Measurements from ENCODE around the gene EAF1.

EAF1 gene

DNA sequence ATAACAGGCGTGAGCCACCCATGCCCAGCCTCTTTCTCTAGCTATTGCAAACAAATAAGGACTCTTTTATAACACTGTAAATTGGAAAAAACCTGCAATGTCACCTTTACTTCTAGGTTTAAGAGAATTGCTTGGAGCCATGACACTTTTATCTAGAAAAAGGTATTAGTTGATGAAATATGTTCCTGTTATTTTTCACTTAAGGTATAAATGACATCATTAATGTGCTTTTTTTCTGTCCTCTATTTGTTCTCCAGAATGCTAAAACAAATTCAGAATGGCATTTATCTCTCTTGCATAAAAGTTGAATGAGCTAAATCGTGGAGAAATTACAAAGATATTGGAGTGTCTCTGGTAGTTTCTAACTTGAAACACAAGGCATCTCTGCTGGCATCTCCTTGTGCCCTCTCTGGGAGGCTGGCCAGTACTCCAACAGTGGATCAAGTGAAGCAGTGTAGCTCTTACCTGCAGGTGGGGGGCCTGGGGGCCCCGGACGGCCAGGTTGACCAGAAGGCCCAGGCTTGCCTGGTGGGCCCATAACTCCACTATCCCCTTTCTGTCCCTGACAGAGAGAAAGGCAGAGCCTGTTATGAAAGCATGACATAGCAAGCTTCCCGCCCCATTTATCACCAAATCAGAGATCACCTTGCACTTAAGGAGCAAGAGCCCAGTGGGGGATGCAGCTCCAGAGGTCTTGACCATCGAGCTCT is 38.6 kb downstream of the EAF1 start:
- TF ChIP-seq, protein P1, sequence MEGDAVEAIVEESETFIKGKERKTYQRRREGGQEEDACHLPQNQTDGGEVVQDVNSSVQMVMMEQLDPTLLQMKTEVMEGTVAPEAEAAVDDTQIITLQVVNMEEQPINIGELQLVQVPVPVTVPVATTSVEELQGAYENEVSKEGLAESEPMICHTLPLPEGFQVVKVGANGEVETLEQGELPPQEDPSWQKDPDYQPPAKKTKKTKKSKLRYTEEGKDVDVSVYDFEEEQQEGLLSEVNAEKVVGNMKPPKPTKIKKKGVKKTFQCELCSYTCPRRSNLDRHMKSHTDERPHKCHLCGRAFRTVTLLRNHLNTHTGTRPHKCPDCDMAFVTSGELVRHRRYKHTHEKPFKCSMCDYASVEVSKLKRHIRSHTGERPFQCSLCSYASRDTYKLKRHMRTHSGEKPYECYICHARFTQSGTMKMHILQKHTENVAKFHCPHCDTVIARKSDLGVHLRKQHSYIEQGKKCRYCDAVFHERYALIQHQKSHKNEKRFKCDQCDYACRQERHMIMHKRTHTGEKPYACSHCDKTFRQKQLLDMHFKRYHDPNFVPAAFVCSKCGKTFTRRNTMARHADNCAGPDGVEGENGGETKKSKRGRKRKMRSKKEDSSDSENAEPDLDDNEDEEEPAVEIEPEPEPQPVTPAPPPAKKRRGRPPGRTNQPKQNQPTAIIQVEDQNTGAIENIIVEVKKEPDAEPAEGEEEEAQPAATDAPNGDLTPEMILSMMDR (IDR thresholded peaks at IDR 0.05; ENCODE audit: control extremely low read depth, extremely low read depth, low read depth, missing control alignments) = no peak

DNA sequence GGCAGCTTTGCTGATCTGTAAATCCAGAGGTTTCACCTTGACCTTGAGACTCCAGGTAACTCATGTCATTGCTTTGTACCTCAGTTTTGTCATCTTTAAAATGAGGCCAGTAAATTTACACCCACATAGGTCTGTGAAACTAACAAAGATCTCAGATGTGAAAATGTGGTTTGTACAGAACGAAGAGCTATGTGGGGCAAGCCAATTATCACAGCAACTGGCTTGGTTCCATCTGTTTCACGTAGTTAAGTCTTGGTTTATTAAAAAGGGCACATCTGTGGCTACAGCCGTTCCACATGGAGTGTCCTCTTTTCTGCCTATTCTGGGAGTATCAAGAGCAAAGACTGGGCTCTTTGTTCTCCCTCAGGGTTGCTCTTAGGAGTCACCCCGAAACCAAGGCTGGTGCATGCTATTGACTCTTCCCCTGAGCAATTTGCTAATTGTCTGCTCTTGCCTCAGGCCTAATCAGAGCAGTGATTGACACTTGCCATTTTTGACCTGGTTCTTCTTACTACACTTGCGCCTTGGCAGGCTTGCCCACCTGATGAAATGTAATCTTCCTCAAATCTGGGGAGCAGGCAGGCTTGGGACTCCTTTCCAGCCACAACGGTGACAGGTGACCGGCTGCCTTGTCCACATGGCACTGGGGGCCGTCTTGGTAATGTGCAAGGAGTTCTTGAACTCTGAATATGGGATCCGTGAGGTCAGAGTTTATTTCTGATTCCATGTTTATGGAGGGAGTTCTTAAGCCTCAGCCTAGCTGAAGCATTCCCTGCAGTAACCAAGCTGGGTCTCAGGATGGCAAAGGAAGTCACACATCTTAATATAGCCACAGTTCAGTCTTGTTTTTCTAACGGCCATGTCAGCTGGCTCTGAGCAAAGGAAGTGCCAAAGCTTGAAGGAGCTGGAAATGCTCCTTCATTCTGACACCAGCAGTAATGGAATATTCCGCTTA is 40.1 kb downstream of the EAF1 start:
- TF ChIP-seq, protein P1 (IDR thresholded peaks at IDR 0.05; ENCODE audit: control extremely low read depth, extremely low read depth, low read depth, missing control alignments) = no peak
- CTCF ChIA-PET = interaction anchor here (1.2 to 2.0 kb wide), 2 partner anchors 62 to 199 kb away, joined by 3 to 5 read pairs; no protein-coding TSS in a partner anchor
- no peak for DNase-seq (ENCODE audit: extremely low spot score)
- POLR2A ChIA-PET = no interaction called here

More for the DNA sequence above, 38.6 kb downstream of the EAF1 start:
- POLR2A ChIA-PET = no interaction called here
- DNase-seq (ENCODE audit: extremely low spot score) = no peak
- CTCF ChIA-PET = interaction anchor here (1.2 to 2.0 kb wide), 3 partner anchors 61 to 358 kb away, joined by 3 to 5 read pairs (median 3); no protein-coding TSS in a partner anchor

GRCh38 chr3:15470261-15470660 is 42.9 kb downstream of the EAF1 start:
- ChIA-PET POLR2A (no interaction called here), CTCF (interaction anchor here (1.1 to 2.0 kb wide), 2 partner anchors 10 to 202 kb away, joined by 3 to 5 read pairs; no protein-coding TSS in a partner anchor)
- DNase-seq (ENCODE audit: extremely low spot score) = no peak
- TF ChIP-seq, protein P1 (IDR thresholded peaks at IDR 0.05; ENCODE audit: control extremely low read depth, extremely low read depth, low read depth, missing control alignments) = no peak

GRCh38 chr3:15470849-15471248 is 43.5 kb downstream of the EAF1 start:
- ChIA-PET CTCF (interaction anchor here (1.1 to 2.1 kb wide), 2 partner anchors 10 to 38 kb away, joined by 3 to 5 read pairs; no protein-coding TSS in a partner anchor), POLR2A (no interaction called here)
- no peak for DNase-seq (ENCODE audit: extremely low spot score)
- TF ChIP-seq, protein P1 (IDR thresholded peaks at IDR 0.05; ENCODE audit: control extremely low read depth, extremely low read depth, low read depth, missing control alignments) = no peak

GRCh38 chr3:15471861-15472260 is 44.5 kb downstream of the EAF1 start:
- ChIA-PET CTCF (interaction anchor here (0.9 to 2.1 kb wide), 2 partner anchors 11 to 24 kb away, joined by 3 to 5 read pairs; no protein-coding TSS in a partner anchor), POLR2A (interaction anchor here (0.6 kb wide), 2 partner anchors 130 to 592 kb away, joined by 3 to 4 read pairs; partner anchors contain the start of gene BTD)
- no peak for DNase-seq (ENCODE audit: extremely low spot score)
- TF ChIP-seq, protein P1 (IDR thresholded peaks at IDR 0.05; ENCODE audit: control extremely low read depth, extremely low read depth, low read depth, missing control alignments) = no peak

GRCh38 chr3:15475161-15475560 is 47.8 kb downstream of the EAF1 start:
- no peak for DNase-seq (ENCODE audit: extremely low spot score)
- ChIA-PET CTCF (no interaction called here), POLR2A (no interaction called here)
- TF ChIP-seq, protein P1 (IDR thresholded peaks at IDR 0.05; ENCODE audit: control extremely low read depth, extremely low read depth, low read depth, missing control alignments) = no peak

All from GM10248 (cell line).